Stomach (tissue), 8 donors: ENCODE data around the gene INTS1. TPM values are rescaled to one million over a fixed set of nuclear protein-coding genes. Genes with fewer than 3 reads are reported as not detected.

Experiments used
- polyA plus RNA-seq, 3 donors: library from polyadenylated mRNA; stranded (reverse); fragments of 200-250 nt; gene quantifications; one replicate each; pipeline ENCODE4 v1.2.3, GENCODE V29; 2013
- total RNA-seq, 5 donors: library from RNA; depleted of rRNA; stranded (reverse); fragments of >200 nt; gene quantifications; one replicate each; pipeline versions ENCODE4 v1.1.0 to v1.2.3, GENCODE V29; 2014 to 2016
- donor health status: healthy with polysubstance abuse.
- donor health status: Bipolar disorder and iron deficiency.
- donor health status: healthy.

INTS1 gene
- total and polyA plus RNA-seq, 8 donors: 24.4 to 724 (median 56.2) TPM

Other genes starting within 250 kb of the INTS1 start
- 100 to 1,000 TPM in 3 of 5 donors, 10 to 100 TPM in 2; 30.7 to 263 (median 118) TPM for gene MICALL2, start 44.9 kb downstream of the INTS1 start, total RNA-seq
- 100 to 1,000 TPM in 1 of 3 donors, 10 to 100 TPM in 2; 85.9 to 110 (median 93.6) TPM for gene MICALL2, start 44.9 kb downstream of the INTS1 start, polyA plus RNA-seq
- gene MAFK, start 26.3 kb upstream of the INTS1 start, total RNA-seq: 10 to 100 TPM; 17.4 to 56.0 (median 35.4) TPM
- 10 to 100 TPM; 15.1 to 44.7 (median 29.5) TPM for gene MAFK, start 26.3 kb upstream of the INTS1 start, polyA plus RNA-seq
- gene TMEM184A, start 51.8 kb upstream of the INTS1 start, total RNA-seq: 10 to 100 TPM; 10.6 to 99.4 (median 22.3) TPM
- 10 to 100 TPM in 1 of 3 donors, 1 to 10 TPM in 2; 3.8 to 36.8 (median 9.1) TPM for gene TMEM184A, start 51.8 kb upstream of the INTS1 start, polyA plus RNA-seq
- gene PSMG3, start 65.6 kb upstream of the INTS1 start, total RNA-seq: 10 to 100 TPM in 3 of 5 donors, 1 to 10 TPM in 1, not detected in 1; 4.9 to 33.3 (median 16.3) TPM
- gene PSMG3, start 65.6 kb upstream of the INTS1 start, polyA plus RNA-seq: 10 to 100 TPM; 66.9 to 71.5 (median 67.7) TPM
- 1 to 10 TPM in 1 of 5 donors, under 1 TPM in 3, not detected in 1; 0.43 to 4.3 (median 0.50) TPM for gene ELFN1, start 165.9 kb upstream of the INTS1 start, total RNA-seq
- under 1 TPM; 0.19 to 0.76 (median 0.53) TPM for gene ELFN1, start 165.9 kb upstream of the INTS1 start, polyA plus RNA-seq